ENCODE measurements around the gene PDLIM3.

DNA sequence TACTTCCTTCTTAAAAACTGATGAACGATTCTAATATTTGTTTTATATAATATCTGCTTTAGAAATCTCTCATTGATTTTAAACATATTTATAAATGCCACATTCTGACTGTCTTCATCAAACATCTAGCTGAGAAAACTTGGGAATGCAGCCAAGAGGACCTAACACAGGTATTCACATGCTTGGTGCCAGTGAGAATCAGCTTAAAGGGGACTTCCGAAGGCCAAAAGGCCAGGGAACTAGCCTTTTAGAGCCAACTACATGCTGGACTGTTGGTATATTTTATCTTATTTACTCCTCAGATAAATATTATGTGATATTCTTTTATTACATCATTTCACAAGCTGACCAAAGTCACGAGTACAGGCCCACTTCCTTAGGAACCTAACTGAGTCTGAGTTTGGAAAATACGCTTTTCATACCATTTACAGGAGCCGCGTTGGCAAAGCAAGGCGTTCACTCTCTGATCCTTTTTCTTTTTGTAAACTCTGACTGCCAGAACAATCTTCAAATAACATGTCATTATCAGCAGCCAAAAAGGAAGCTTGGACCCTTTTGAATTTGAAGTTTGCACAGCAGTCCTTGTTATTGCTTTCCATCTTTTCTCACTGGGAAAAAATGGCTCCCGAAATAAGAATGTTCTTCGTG, 41.1 kb upstream of the PDLIM3 start:
- TF ChIP-seq EZH2phosphoT487 (IDR thresholded peaks at IDR 0.05; ENCODE audit: low read depth, severe bottlenecking, unreplicated experiment), result no peak
- TF ChIP-seq CTCF (IDR thresholded peaks at IDR 0.05; ENCODE audit: poor library complexity), result no peak
- TF ChIP-seq EZH2 (IDR thresholded peaks at IDR 0.05; ENCODE audit: borderline replicate concordance), result no peak

Measured in hepatocyte (in vitro differentiated cells).